HG03565 (cell line): ENCODE data around the gene KDM2B.
A peak's percentile ranks its signal among the peaks of the same experiment; 100 is the strongest.
"Not testable (repeated sequence)": the region's sequence is repeated elsewhere in the genome, so short reads cannot be mapped to it uniquely, and the experiment has no call there.

Source experiments
- ATAC-seq: cut with Tn5 transposase; IDR thresholded peaks from one replicate; pipeline ENCODE4 v1.9.1; 2021; ENCODE audit warnings: mild to moderate bottlenecking, moderate library complexity; ENCODE audit not compliant: unreplicated experiment

Gene KDM2B

GRCh38 chr12:121590476-121591143, 9.8 kb upstream of the KDM2B start:
- ATAC-seq, result peak; percentile 28

- ATAC-seq, result not testable (repeated sequence)
Measured at GRCh38 chr12:121584885-121585284, 4.1 kb upstream of the KDM2B start.

DNA sequence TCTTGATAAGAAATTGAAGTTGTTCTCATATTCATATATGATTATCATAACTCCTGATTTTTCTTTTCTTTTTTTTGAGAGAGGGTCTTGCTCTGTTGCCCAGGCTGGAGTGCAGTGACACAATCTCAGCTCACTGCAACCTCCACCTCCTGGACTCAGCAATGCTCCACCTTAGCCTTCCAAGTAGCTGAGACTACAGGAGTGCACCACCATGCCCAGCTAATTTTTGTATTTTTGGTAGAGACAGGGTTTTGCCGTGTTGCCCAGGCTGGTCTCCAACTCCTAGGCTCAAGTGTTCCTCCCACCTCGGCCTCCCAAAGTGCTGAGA, 2.5 kb upstream of the KDM2B start:
- not testable (repeated sequence) for ATAC-seq

- ATAC-seq, result no peak
Measured at GRCh38 chr12:121582583-121583333, 1.9 kb upstream of the KDM2B start.

- no peak for ATAC-seq
Measured at GRCh38 chr12:121581686-121582429, 1.0 kb upstream of the KDM2B start.

DNA sequence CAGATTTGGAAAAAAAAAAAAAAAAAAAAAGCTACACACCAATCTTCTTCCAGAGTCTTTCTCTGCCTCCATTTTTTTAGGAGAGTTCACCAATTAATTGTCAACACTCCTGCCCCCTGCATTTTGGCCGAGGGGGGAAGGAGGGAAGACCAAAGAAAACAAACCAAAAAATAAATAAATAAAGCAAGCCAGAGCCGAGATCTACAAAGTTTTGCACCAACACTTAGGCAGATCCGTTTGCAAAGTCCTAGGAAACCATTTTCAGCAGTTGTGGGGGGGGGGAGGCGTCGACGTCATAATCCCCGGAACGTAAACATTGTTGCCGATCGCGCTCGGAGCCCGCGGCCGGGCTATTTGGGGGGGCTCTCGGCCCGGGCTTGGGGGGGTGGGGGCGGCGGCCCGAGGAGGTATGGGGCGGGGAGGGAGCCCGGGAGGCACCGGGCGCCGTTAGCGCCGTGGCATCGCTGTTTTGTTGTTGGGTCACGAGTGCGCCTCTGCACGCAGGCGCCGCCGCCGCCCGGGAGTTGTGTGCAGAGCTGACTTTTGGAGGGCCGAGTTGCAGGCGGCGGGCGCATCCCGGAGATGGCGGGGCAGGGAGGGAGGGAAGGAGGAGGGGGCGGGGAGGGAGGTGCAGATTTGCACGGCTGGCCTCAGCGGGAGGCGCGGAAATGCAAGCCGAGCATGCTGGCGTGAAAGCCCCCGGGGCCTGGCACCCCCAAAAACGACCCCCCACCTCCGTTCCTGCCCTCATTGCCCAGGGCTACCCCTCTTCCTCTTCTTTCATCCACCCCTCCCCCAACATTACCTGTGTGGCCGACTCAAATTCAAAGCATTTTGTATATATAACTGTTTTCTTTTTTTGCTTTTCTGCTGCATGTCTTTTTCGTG, 598 bp downstream of the KDM2B start:
- no peak for ATAC-seq

DNA sequence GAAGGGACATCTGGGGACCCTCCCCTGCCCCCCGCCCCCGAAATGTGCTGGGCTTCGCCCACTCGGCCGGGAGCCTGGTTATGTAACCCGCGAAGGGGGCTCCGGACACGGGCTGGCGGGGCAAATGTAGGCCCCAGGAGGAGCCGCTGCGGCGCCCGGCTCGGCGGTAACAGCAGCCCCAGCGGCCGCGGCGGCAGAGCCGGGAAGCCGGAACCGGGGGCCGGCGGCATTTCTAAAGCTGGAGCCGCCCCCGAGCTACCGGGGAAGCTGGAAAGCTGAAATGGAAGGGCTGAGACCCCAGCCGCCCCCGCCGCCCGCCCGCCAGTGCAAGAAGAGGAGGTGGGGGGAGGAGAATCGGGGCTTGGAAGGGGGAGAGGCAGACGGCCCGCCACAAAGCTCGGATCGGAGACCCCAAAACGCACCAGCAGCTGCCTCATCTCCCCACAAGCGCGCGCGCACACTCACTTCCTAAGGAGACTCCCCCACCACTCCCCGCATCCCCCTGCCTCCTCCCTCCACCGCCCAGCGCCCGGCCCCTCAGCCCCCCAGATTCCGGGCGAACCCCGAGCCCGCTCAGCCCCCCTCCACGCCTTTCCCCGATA, 1.5 kb downstream of the KDM2B start:
- ATAC-seq, result no peak

GRCh38 chr12:121578230-121579189, 2.3 kb downstream of the KDM2B start:
- ATAC-seq, result no peak

GRCh38 chr12:121577443-121578180, 3.2 kb downstream of the KDM2B start:
- ATAC-seq, result no peak

DNA sequence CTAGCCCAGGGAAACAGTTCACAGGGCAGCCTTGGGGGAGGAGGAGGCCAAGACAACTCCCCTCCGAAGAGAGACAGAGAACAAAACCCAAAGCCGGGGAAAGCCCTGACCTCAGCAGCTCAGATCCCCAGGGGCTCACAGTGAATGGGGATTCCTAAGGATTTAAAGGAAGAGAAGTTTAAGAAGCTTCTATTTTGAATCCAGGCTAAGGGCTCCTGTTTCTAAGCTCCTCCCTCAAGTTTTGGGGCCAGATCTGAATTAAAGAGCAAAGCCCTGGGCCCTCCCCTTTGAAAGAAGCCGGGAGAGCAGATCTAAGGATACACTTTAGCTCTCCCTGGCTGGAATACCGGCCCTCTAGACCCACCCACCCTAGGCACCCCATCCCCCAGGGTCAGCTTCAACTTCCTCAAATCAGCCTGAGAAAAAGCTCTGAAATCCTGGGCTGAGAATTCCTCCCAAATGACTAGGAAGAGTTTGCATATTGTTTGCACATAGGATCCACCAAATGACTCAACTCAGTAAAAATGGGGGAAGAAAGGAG, 3.9 kb downstream of the KDM2B start:
- ATAC-seq, result no peak

DNA sequence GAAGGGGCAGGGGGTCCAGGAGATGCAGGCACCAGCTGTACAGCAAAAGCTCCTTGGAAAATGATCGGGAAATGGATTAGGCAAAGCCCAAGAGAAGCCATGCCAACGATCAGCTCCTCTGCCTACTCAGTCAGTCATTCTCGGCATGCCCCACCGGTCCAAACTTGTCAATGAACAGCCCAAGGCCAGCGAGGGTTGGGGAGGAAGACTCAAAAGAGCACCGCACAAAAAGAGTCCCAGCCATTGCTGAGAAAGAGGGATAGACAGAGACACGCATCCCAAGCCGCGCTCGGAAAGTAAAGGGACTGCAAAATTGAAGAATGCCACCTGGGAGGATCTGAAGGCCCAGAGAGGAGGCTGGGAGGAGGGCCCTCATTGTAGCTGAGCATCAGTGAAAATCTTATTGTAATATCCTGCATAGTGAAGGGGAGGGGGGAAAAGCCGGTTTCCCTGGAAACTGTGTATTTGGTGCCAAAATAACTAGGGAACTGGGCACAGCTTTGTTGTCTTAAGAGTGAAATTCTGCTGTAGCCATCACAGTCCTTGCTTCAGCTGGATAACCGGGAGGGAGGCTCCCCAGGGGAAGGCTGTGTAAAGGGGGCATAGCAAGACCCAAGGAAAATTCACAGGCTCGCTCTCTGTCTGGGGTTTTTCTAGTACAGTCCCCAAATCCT, 4.7 kb downstream of the KDM2B start:
- ATAC-seq, result no peak

- ATAC-seq, result no peak
Measured at GRCh38 chr12:121575051-121575450, 5.8 kb downstream of the KDM2B start.

DNA sequence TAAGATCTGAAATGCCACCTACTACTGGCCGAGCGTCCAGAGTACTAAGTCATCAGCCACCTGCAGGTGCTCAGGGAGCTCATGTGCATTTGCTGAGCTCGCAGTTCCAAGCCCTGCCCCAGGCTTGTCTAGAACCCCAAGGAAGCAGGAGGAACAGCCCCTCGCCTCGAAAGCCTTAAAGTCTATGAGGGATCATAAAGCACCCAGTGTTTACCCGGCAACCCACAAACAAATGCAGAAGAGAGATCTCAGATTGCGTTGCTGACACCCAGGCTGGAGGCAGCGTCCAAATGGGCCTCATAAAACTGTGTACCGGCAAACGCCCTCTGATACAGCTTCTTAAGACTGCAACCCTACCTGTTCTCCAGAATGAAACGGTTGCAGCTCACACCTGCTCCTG, 6.8 kb downstream of the KDM2B start:
- no peak for ATAC-seq

DNA sequence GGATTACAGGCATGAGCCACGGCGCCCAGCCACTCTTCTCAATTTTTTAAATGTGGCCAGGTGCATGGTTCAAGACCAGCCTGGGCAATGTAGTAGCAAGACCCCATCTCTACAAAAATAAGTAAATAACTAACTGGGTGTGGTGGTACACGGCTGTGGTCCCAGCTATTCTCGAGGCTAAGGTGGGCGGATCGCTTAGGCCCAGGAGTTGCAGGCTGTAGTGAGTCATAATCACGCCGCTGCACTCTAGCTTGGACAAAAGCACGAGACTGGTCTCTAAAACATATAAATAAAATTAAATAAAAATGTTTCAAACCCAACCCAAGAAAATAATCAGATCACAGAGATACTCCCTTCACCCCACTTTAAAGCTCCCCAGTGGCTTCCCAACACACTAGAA, 8.9 kb downstream of the KDM2B start:
- ATAC-seq, result no peak

DNA sequence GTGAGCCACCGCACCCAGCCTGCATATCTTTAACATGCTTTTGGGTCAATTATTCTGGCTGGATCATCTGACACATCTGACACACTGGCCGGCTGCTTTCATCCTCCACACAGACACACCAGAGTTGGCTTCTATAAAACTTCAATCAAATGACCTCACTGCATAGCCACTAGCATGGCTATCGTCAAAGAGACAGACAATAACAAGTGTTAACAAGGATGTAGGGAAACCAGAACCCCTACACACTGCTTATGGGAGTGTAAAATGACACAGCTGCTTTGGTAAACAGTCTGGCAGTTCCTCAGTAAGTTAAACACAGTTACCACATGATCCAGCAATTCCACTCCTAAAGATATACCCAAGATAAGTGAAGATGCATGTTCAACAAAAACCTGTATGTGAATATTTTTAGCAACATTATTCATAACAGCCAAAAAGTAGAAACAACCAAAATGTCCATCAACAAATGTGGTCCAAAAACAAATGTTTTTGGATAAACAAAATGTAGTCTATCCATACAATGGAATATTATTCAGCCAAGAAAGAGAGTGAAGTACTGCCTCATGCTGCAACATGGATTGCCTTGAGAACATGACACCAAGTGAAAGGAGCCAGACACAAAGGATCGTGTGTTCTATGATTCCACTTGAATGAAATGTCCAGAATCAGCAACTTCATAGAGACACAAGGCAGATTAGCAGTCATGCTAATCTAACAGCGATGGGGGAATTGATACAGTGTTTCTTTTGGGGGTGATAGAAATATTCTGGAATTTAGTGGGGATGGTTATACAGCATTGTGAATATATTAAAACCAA, 10.1 kb downstream of the KDM2B start:
- no peak for ATAC-seq

- ATAC-seq, result no peak
Measured at GRCh38 chr12:121568971-121569751, 11.7 kb downstream of the KDM2B start.
